IPS-18c (cell line): Measurements from ENCODE around the gene RNF182.

ENCODE experiments used
- H3K4me3 ChIP-seq: 2 replicates; pipeline ENCODE4 v1.7.0; 2013; ENCODE audit warnings: low read depth, mild to moderate bottlenecking, low read length, moderate library complexity; ENCODE audit not compliant: insufficient read depth
- H3K9me3 ChIP-seq: one replicate; pipeline ENCODE4 v1.6.1; 2013; ENCODE audit warnings: mild to moderate bottlenecking, low read length, moderate library complexity; ENCODE audit not compliant: control insufficient read depth, insufficient read depth

RNF182 gene

GRCh38 chr6:13914351-13914750 is 10.4 kb upstream of the RNF182 start:
- Histone ChIP-seq H3K4me3 (no peak overlapping the region), H3K9me3 (no peaks in the 10 kb centered on the region)

DNA sequence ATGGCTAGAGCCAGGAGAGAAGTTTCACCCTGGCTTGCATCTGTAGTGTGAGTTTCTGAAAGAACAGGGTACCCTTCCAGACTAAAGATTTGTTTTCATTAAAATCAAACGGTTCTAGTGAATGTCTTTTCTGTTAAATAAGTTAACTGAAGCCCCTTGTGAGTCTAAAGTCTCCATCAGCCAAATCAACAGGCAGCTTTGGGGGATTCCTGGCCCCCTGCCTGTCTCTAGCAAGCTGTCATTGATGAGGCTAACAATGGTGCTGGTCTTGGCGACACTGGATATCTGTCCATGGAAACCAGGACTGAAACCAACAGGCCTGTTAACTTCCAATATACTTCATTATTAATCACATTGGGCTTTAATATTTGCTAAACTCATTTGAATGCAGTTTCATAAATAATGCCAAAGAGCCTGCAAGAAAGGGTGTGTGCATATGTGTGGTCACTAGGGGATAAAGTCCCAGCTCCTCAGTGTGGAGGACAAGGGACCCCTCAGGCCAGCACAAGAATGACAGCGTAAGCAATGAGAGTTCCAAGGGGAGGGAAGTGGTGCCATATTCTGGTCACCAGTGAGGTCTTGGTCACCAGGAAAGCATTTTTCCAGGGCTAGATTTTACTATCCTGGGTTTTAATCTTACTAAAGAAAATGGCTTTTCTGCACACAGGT is 9.1 kb upstream of the RNF182 start:
- Histone ChIP-seq H3K9me3 (no peaks in the 10 kb centered on the region), H3K4me3 (no peak overlapping the region)

DNA sequence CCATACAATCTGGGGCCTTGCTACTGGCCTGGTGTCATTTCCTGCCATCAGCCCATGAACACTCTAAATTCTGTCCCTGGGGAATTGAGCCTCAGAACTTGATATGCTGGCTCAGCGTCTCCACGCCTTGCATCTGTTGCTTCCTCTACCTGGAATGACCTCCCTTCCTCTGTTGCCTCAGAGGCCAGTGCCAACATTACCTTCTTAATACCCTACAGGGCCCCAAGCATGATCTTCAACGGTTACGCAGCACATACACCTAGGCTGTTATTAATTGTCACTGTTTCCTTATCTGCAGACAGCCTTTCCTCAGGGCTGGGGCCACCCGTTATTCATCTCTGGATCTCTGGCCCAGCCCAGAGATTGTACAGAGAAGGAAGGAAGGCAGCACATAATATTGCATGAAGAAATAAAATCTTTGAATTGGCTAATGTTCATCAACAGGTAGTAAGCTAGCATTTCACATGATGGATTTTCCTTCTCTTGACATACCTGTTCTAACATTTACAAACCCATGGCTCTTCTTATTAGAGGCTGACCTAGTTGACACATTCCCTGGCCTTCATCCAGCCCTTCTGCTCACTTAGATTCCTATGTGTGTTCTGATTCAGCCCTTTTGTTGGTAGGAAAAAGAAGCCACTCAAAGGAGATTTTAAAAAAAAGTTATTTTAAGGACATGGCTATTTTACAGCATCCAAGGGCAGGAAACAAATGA is 8.4 kb upstream of the RNF182 start:
- no peaks in the 10 kb centered on the region for H3K9me3 ChIP-seq
- H3K4me3 ChIP-seq, result no peak overlapping the region

DNA sequence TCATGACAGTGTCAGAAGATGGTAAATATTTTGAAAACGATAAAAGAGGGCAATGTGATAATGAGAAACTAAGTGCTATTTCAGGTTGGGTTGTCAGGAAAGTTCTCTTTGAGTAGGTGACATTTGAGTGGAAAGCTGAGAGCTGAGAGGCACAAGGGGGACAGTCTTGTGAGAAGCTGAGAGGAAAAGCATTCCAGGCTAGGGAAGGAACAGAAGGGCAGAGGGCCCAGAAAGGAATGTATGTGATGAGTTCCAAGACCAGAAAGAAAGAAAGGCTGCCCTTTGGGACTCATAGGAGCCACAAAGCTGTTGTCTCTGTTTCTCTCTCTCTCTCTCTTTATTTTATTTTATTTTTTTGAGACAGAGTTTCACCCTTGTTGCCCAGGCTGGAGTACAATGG is 7.6 kb upstream of the RNF182 start:
- Histone ChIP-seq H3K9me3 (no peaks in the 10 kb centered on the region), H3K4me3 (no peak overlapping the region)

DNA sequence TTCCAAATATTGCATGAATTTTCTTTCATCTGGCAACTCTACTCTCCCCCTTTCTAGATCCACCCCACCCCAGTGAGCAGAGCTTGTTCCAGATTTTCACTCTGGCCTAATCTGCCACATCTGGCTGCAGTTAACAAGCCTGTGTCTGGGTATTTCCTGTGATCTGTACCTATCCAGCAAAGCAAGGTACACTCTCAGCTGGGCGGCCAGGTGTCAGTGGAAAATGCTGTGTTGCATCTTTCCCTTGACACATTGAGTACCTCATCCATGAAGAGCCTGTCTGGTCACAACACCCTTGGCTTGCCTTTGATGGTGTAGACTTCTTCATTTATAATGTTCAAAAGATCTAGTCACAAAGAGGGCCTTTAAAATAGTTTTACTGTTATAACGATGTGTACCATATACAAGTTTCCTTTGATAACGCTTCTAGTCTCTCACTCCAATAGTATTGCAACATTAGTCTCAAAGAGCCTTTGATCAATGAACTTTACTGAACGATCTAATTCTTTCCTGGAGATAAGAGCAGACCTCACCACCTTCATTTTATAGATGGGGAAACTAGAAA is 6.0 kb upstream of the RNF182 start:
- Histone ChIP-seq H3K9me3 (no peaks in the 10 kb centered on the region), H3K4me3 (no peak overlapping the region)

DNA sequence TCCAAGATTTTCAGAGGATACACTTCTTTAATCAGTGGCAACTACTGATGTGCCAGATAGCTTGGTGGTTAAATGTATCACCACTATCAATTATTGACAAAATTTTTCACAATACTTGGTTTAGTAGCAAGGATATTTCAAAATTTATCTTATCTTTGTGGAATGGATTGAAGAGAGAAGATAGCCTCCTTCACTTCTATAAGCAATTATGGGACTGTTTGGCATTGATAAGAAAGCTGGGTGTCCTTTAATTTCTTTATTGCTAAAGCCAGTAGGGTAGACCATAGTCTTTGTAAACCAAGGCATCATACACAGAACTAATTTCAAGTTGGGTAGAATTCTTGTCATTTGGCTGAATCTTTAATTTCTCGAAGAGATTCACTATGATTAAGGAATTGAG is 4.9 kb upstream of the RNF182 start:
- Histone ChIP-seq H3K9me3 (no peaks in the 10 kb centered on the region), H3K4me3 (no peak overlapping the region)

DNA sequence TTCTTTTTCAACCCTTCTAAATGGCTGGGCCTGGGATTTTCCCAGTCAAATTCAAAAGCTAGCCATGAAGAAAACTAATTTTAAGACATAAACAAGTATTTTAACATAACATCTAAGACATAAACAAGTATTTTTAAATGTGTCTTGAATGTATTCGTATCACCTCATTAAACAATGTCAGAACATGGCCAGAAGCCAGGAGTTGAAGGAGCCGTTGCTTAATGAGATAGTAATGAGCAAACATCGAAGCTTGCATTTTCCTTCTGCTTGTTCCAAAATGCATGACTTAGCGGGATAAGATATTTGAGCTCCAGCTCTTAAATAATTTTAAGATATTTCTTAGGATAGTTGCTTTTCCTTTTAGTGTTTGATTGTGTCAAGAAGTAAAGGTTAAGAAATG is 4.2 kb upstream of the RNF182 start:
- no peaks in the 10 kb centered on the region for H3K9me3 ChIP-seq
- no peak overlapping the region for H3K4me3 ChIP-seq

DNA sequence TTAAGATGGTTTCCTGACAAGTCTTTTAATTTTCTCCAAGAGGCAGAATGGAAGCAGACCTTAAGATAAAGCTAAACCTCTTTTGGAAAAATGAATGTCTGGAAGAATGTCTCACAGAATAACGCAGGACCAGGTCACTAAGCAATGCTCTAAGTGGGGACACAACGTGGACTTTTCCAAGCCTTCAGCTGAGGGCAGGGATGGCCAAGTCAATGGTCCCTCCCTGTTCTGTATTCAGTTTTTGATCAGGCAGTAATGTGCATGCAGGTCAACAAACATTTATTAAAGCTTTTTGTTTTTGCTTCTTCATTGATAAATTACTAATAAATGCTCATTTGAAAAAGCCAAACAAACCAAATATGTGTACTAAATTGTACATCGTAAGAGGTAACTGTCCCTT is 2.0 kb upstream of the RNF182 start:
- Histone ChIP-seq H3K9me3 (no peaks in the 10 kb centered on the region), H3K4me3 (no peak overlapping the region)

GRCh38 chr6:13923527-13924145 is 1.1 kb upstream of the RNF182 start:
- H3K4me3 ChIP-seq, result peak overlapping the region; percentile 74; the same call in 1 of the 2 replicates
- H3K9me3 ChIP-seq, result no peaks in the 10 kb centered on the region

DNA sequence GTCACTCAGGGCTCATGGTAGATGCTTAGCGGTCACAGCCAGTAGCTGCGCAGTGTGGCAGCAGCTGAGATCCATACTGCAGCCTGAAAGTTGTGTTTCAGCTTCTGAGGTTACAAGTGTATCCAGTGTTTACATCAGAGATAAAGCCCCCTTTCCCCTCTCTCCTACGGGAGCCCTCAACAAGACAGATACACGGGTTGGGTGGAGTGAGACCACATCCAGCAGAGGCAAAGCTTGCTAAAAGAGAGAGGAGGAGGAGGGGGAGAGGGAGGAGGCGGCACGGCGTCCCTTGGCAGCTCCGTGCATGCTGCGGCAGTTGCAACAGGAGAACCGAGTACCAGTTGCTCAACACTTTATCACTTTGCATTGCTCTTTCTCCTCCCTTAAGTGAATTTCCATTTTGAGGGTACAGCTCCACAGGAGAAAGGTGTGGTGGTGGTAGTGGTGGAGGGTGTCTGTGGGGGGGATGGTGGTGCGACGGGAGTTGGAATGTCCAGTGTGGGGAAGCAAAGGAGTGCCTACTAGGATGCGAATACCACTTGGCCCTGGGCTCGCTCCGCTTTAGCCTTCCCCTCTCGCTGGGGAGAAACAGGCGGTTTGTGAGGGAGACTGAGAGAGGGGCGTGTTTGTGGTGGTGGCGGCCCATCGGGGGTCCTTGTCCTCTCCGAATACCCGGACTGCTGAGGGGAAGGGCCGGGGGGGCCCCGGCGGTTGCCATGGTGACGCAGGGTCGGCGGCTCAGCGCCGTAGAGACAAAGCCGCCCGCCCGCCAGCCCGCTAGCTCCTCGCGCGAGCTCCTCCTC is 405 bp upstream of the RNF182 start:
- H3K9me3 ChIP-seq, result no peaks in the 10 kb centered on the region
- H3K4me3 ChIP-seq, result peak overlapping the region; percentile 74

GRCh38 chr6:13926378-13926777 is 1.6 kb downstream of the RNF182 start:
- Histone ChIP-seq H3K4me3 (no peak overlapping the region), H3K9me3 (no peaks in the 10 kb centered on the region)

DNA sequence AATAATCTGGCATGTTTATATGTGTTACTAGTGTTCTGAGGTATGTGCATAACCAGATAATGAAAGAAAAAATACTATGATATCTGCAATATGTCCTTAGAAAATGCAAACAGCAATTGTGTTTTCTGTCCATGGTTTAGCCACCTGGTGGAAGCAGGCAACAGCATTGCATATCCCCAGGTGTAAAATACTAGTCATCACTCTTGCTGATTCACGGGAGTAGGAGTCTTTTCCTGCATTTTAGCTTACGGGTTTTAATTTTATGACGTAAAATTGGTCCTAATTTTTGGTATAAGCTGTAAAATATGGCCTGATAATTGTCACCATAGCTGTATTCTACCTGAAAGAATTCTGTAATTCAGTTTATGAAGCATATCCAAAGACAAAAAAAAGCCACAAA is 2.5 kb downstream of the RNF182 start:
- no peaks in the 10 kb centered on the region for H3K9me3 ChIP-seq
- H3K4me3 ChIP-seq, result no peak overlapping the region

GRCh38 chr6:13929196-13929595 is 4.4 kb downstream of the RNF182 start:
- no peak overlapping the region for H3K4me3 ChIP-seq
- no peaks in the 10 kb centered on the region for H3K9me3 ChIP-seq

- Histone ChIP-seq H3K9me3 (no peaks in the 10 kb centered on the region), H3K4me3 (no peak overlapping the region)
Measured at GRCh38 chr6:13931797-13932402, 7.1 kb downstream of the RNF182 start.

GRCh38 chr6:13932785-13933184 is 8.0 kb downstream of the RNF182 start:
- no peak overlapping the region for H3K4me3 ChIP-seq

GRCh38 chr6:13934721-13935120 is 10.0 kb downstream of the RNF182 start:
- H3K4me3 ChIP-seq, result no peak overlapping the region; the same call in 1 of the 2 replicates
- H3K9me3 ChIP-seq, result no peaks in the 10 kb centered on the region

More at GRCh38 chr6:13932785-13933184, 8.0 kb downstream of the RNF182 start:
- H3K9me3 ChIP-seq, result no peaks in the 10 kb centered on the region
